NCI-H2196 (cell line): ENCODE measurements around the gene SPATA13.
"Not testable (repeated sequence)": the region's sequence is repeated elsewhere in the genome, so short reads cannot be mapped to it uniquely, and the experiment has no call there.

ENCODE experiments used
- DNase-seq: peaks from one replicate; lab custom pipeline; 2025; ENCODE audit not compliant: unreplicated experiment; lab: John Stamatoyannopoulos, UW

The SPATA13 gene

DNA sequence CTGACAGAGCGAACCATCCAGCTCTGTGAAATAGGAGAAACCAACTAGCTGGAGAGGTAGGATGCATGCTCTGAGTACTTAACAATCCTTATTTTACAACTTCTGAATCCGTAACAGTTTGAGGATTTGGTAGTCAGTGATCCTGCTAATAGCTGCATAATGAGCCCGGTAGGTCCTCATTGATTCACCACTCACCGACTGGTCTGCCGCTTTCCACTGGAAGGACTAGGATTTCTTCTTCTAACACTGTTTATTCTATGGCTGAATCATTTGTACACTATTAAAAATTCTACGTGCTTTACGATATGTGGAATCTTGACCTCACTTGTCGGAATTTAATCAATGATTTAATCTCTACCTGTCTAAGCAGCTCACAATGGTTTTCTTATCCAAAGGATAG is 33.9 kb downstream of the SPATA13 start:
- no peak for DNase-seq

DNA sequence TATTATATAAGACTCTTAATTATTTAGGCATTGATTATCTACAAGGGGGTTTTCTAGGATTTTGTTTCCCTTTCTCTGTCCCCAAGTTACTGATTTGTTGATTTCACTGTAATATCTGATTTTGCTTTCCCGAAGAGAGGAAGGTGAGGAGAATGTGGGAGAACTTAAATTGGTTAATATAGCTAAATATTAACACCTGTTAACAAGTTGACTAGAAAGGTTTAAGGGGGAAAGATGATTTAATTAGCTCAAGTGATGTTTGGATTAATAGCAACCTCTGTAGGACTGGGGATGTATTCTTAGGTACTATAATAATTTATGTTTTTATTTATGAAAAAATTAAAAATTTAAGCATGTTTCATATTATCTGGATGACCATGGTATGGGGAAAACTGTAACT is 35.1 kb downstream of the SPATA13 start:
- DNase-seq: no peak

DNA sequence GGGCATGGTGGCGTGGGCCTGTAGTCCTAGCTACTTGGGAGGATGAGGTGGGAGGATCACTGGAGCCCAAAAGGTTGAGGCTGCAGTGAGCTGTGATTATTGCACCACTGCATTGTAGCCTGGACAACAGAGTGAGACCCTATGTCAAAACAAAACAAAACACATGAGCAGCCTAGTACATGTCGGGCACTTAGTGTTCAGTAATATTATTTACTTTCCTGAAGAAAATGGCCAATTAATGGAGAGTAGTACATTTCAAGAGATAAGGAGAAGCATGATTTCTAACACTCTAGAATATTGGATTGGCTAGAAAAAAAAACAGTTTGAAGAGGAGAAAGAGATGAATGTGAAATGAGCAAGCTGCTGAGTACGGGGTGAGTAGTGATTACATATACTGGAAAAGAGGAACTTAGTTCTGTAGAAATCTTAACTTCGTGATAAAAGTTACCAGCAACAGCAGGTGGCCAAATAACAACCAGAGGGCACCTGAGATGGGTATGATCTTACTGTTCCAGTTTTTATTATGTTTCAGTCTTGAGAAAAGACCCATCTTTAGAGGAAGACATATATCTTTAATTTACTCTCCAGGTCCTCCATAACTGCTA is 36.2 kb downstream of the SPATA13 start:
- DNase-seq: no peak

DNA sequence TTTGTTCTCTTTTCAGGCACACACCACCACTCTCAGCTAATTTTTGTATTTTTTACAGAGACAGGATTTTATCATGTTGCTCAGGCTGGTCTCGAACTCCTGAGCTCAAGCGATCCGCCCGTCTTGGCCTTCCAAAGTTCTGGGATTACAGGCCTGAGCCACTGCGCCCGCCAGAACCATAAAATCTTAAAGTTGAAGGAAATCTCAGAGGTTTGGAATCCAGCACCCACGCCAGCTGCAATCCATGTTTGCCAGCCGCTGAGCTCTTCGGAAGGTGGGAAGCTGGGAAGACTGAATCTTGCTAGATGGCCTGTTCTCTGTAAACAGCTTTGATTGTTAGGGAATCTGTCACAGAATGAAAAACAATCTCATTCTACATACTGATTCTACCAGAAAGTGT is 38.5 kb downstream of the SPATA13 start:
- no peak for DNase-seq

DNA sequence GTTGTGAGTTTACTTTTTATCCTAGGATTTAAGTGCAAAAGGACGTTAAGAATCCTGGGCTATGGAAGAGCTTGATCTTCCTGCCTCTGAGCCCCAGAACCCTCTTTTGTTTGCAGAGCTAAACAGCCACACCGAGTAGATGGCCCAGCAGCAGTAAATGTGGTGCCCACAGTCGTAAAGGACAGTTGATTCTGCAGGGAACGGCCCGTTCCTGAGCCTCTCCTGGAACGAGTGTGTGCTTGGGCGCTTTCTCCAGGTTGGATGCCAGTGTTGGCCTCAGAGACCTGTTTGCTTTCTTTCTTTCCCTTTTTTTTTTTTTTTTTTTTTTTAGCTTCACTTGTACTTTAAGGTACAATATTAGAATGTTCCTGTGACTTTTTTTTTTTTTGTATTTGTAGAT is 41.7 kb downstream of the SPATA13 start:
- DNase-seq: no peak

DNA sequence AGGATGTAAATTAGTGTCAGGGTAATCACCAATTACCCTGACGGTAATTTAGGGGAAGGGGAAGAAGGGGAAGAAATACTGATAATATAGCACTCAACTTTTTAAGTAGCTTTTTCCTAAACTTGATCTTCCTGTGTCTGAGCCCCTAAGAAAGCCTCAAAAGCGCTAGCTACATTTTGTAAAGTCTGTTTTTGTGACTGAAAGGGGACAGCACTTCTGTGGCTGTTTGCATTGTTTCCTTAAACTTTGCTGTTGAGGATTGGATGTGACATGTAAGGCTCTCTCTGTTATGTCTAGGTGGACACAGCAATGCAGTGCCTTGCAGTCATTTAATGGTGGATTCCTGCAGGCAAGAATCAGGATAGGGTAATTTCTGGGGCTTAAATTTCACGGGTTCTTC is 42.8 kb downstream of the SPATA13 start:
- no peak for DNase-seq

DNA sequence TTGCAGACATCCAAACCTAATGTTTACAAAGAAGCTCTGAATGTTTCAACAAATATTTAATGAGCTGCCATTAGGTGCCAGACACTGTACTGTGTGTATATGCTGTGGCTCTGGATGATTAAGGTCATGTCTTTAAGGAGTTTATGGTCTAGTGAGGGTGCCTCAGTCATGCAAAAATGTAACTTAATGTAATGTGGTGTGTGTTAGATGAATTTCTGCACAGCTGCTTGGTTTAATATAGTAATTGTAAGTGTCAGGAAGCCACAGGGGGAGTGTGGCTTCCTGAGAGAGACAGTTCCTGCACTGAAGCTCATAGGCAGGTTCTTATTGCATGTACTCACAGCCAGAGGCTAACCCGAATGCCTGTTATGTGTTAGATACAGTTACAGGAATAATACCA is 43.3 kb downstream of the SPATA13 start:
- DNase-seq: no peak

DNA sequence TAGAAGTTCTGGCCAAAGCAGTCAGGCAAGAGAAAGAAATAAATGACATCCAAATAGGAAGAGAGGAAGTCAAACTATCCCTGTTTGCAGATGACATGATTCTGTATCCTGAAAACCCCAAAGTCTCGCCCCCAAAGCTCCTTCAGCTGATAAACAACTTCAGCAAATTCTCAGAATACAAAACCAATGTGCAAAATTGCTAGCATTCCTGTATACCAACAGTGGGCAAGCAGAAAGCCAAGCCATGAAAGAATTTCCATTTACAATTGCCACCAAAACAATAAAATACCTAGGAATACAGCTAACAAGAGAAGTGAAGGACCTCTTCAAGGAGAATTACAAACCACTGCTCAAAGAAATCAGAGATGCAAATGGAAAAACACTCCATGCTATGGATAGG is 44.6 kb downstream of the SPATA13 start:
- DNase-seq: not testable (repeated sequence)

DNA sequence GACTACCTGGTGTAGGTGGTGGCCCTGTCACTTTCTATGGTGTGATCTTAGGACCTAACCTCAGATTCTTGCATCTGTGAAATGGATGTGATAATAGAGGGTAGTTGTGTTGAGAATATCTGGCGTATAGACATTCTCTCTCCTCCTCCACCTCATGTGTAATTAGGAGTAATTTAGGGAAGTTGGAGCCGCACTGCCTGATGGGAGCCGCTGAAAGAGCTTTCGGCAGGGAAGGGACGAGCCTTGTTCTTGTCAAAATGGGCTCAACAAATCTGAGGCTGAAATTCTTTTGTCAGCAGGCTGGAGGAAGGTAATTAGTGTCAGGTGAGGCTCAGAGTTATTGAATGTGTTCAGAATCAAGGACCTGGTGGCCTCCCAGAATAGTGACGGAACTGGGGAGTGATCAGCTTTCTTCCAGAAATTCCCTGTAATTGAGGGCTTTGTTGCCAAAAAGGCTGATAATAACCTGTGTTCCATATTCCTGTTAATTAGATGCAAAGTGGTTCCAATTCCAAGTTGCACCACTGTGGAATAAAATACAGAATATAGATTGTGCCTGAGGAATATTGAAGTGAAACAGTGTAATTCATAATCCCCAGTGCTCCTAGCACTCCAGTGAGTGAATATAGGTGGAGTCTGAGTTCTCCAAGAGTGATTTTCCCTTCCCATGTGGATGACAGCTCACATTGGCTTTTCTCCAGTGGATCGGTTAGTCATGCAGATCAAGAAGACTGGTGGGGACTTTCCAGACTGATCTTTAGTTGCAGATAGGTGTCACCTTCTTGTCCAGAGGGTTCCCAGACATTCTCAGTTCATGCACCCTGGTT is 47.5 kb downstream of the SPATA13 start:
- no peak for DNase-seq

DNA sequence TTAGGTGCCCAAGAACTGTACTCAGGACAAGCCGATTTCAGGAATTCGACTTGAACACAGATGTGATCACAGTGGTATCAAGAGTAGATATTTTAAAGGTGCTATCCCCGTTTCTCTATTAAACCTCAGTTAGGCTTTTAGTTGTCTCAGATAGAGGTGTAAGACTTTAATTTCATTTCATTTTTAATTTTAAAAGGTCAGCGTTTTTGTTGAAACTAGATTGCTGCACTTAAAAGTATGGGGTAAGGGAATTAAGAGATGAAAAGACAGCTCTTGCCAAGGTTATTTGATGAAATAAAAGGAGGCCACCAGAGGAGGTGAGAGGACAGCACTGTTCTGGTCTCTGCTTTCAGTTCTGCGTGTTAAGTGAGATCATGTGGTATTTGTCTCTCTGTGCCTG is 48.6 kb downstream of the SPATA13 start:
- no peak for DNase-seq

DNA sequence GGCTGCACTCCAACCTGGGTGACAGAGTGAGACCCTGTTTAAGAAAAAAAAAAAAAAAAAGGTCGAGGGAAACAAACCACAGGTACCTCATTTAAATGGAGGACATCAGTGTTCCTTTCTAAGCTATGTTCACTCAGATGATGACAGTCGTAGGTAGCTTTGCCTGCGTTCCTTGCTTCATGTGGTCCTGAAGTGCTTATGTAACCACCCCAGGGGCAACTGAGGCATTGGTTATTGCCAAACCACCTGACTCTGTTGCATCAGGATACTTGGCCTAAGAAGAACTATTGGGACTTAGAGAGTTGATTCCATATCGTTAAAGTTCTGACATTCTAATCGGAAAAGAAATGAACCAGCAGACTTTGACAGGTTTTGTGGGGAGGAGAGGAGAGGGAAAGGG is 51.7 kb downstream of the SPATA13 start:
- no peak for DNase-seq

DNA sequence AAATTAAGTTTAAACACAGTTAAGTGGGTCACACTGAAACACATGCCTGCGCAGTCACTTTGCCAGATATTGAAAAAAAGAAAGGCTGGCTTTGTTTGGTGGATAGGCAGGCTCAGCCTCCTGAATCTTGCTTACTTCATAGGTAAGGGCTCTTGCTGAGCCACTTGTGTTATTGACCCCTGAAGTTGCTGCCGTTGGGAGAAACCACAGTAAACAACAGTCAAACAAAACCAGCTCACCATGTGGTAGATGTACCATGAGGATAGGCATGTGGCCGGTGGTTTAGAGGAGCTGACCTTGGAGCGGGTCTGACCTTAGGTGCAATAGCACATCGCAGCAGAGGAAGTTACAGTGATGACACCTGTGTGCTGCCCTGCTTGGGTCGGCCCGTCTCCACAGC is 52.2 kb downstream of the SPATA13 start:
- no peak for DNase-seq

DNA sequence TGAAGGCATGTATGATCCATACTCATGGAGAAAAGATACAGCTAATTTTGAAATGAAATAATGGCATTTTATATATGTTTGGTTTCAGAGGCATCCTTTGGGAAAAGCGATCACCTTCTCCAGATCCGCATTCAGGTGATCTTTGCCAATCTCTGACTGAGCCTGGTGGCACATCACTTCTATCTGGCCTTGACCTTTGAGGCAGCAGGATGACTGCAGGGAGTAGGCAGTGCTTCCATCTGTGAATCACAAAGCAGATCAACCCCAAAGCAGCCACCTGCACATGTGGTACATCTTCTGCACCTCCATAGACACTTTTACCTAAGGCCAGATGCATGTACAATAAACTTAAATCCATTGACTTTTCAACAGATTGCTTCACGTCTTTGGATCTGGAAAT is 53.4 kb downstream of the SPATA13 start:
- no peak for DNase-seq

DNA sequence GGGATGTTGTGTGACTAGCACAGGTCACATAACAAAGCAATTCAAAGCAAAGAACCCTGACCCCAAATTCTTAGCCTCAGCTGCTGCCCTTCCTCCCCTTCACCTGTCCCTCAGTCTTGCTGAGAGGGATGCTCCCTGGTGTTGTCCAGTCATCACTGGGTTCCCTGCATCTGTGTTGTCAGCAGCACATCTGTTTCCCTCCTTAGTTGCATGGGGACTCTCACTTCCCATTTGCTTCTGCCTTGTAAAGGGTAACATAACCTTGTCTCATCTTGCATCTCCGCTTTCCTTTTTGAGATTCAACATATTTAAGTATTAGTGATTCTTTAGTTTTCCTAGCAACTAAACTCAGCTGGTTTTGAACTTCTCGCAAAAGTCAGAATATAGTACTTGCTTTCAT is 54.0 kb downstream of the SPATA13 start:
- DNase-seq: no peak

DNA sequence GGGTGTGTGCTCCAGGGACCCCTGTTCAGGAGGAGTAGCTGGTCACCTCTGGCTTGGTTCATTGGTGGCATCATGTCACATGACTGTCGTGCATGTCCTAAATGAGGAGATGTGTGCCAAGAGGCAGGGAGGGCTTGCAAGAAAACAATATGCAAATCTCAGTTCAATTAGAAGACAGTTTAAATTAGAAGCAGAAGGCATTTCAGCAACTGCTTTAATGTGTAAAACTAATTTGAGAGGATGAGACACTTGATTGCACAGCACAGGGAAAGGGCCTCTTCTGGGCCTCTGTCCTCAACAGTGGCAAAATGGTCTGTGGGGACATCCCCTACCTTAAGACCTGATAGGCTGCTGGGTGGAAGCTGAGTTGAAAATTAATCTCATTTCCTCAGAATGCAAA is 54.6 kb downstream of the SPATA13 start:
- DNase-seq: no peak

DNA sequence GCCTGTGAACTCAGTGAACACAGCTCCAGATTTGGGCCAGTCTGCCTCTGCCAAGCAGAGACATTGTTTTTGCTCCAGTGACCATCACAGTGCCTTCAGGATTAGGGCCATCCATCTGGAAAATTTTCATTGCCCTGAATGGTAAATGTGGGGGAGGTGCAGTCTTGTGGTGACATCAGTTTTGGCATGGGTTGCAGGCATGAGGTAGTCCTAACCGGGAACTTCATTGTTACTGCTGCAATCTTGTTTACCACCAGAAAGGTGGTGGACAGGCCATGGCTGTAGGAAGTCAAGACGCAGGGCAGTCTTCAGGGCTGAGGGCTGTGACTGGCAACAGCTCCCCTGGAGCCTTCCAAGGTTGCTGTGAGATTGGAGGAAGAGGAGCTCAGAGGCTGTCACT is 55.2 kb downstream of the SPATA13 start:
- peak; percentile 37 for DNase-seq

DNA sequence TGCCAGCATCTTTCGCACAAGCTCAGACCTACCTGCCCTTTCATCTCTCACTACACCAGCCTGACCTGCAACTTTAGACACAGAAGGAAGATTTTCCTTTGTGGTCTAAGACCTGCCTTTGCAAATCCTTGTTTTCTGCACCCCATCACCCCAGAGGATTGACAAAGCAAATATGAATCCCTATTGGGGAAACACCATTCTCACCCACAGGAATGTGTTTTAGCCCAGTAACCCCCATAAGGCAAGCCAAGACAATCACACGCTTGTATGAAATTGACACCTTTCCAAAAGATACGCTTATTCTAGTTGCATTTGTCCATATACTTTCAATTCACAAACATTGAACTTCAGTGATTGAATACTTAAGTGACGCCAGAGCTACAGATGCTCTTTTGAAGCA is 55.7 kb downstream of the SPATA13 start:
- DNase-seq: no peak

DNA sequence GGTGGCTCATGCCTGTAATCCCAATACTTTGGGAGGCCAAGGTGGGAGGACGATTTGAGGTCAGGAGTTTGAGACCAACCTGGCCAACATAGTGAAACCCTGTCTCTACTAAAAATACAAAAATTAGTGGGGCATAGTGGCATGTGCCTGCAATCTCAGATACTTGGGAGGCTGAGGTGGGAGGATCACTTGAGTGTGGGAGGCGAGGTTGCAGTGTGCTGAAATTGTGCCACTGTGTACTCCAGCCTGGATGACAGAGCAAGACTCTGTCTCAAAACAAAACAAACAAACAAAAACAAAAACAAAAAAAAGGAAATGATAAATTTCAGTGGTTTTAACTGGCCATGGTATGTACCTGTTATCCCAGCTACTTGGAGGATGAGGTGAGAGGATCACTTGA is 56.3 kb downstream of the SPATA13 start:
- not testable (repeated sequence) for DNase-seq

DNA sequence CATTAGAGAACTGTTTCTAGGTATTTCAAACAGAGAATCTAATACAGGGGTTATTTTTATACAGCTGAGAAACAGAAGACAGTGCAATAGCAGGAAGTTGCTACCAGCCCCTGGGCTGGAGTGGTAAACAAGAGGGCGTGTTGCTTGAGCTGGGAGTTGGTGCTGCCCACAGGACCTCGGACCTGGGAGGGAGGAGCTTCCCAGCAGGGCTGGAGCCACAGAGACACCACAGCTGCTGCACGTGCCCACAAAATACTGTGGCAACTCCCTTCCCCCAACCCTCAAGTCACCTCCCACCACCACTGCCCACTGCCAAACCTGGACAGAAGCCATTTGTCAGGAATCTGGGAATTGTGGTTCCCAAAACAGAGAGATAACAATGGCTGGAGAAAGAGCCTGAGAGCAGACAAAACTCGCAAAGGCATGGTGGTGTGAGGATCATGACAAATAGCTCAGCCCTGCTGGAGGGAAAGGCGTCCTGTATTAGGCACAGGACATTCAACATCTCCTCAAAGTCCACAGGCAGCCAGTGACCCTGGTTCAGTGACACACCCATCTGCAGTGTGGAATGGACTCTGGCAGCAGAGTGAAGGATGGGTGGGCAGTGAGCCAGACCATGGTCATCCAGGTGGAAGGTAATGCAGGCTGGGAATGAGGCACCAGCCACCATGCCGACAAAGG is 57.2 kb downstream of the SPATA13 start:
- DNase-seq: peak; percentile 4

DNA sequence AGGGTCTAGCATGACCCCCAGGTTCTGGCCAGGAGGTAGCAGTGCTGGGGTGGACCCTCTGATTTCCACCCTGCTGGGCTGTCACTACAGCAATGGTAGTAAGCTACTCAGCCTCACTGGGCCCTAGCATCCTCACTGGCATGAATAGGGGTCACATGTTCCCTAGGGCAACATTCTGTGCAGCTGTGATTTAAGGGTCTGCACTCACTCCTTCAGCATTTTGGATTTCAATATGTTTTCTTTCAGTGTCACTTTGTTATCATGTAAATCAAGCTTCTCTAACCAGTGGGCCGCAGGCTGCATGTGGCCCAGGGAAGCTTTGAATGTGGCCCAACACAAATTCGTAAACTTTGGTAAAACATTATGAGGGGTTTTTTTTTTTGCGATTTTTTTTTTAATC is 57.8 kb downstream of the SPATA13 start:
- DNase-seq: no peak

DNA sequence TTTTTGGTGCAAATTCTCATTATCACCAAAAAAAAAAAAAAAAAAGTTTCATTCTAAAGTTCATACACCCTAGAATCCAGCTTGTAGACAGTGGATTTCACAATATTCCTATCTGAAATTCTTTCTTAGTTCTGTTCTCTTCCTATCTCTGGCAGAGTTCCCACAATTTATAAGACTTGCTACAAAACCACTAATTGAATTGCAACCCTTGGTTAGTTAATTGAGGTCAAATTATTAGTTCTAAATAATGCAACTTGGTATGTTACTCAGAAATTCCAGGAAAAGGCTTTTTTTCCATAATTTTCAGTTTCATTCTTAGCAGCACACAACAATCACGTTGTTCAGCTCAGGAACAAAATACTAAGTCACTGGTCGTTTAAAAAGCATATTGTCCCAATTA is 58.5 kb downstream of the SPATA13 start:
- DNase-seq: no peak

DNA sequence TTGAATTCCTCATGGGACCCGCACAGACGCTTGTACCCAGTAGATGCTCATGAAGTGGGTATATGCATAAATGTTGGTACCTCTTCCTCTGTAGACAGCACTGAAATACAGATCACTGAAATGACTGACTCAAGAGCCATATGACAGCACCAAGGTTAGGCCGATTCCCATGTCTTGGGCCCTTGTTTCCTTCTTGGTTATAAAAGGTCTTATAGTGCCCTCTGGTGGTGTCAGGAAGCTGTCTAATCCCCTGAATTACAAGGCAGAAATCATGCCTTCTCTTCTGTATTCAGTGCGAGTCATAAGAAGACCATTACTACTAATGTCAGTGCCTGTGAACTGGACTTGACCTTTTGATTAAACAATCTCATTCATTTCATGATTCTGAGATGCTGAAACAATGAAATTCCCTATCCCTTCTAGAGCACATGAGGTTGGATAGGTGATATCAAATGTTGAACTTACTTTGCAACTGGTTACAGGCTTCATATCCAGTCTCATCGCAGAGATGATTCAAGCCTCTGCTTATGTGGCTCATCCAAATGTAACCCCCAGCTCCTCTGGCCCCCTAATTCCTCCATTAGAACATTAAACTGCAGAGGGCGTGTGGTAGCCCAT is 59.7 kb downstream of the SPATA13 start:
- peak; percentile 51 for DNase-seq
